GM23248 (cell line): ENCODE data around the gene ETF1. TPM values are rescaled to one million over a fixed set of nuclear protein-coding genes. Genes with fewer than 3 reads are reported as not detected.
A peak's percentile ranks its signal among the peaks of the same experiment; 100 is the strongest.

ENCODE experiments used
- DNase-seq: peaks from one replicate; pipeline ENCODE4 v3.0.0-alpha.2; 2015
- H2AFZ ChIP-seq: fragments of 200-600 bp; sonication (generic); 2 replicates; pipeline ENCODE4 v1.6.1; 2016; ENCODE audit warnings: antibody characterized with exemption
- H3F3A ChIP-seq: fragments of 200-600 bp; sonication (generic); 2 replicates; pipeline ENCODE4 v1.6.1; 2016; ENCODE audit warnings: mild to moderate bottlenecking, antibody characterized with exemption, mixed run types; ENCODE audit not compliant: insufficient read depth
- H3K27ac ChIP-seq: fragments of 200-600 bp; sonication (generic); 2 replicates; pipeline ENCODE4 v1.5.1; 2016; ENCODE audit warnings: mild to moderate bottlenecking
- H3K27me3 ChIP-seq: fragments of 200-600 bp; sonication (generic); replicated peaks from 2 replicates; pipeline ENCODE4 v1.6.1; 2016; ENCODE audit warnings: mild to moderate bottlenecking; ENCODE audit not compliant: insufficient read depth
- H3K36me3 ChIP-seq: fragments of 200-600 bp; sonication (generic); 2 replicates; pipeline ENCODE4 v1.6.1; 2016; ENCODE audit warnings: low read depth, mild to moderate bottlenecking
- H3K4me1 ChIP-seq: fragments of 200-600 bp; sonication (generic); 2 replicates; pipeline ENCODE4 v1.6.1; 2016; ENCODE audit warnings: mild to moderate bottlenecking; ENCODE audit not compliant: insufficient read depth
- H3K4me2 ChIP-seq: fragments of 200-600 bp; sonication (generic); one replicate; pipeline ENCODE4 v1.6.1; 2016; ENCODE audit warnings: mild to moderate bottlenecking; ENCODE audit not compliant: unreplicated experiment
- H3K4me3 ChIP-seq: fragments of 200-600 bp; sonication (generic); 2 replicates; pipeline ENCODE4 v1.5.1; 2016; ENCODE audit warnings: mild to moderate bottlenecking
- H3K79me2 ChIP-seq: fragments of 200-600 bp; sonication (generic); 2 replicates; pipeline ENCODE4 v1.6.1; 2016; ENCODE audit warnings: mild to moderate bottlenecking; ENCODE audit not compliant: insufficient read depth
- H3K9ac ChIP-seq: fragments of 200-600 bp; sonication (generic); 2 replicates; pipeline ENCODE4 v1.6.1; 2016; ENCODE audit warnings: mild to moderate bottlenecking
- H3K9me2 ChIP-seq: fragments of 200-600 bp; sonication (generic); 2 replicates; pipeline ENCODE4 v1.6.1; 2016; ENCODE audit warnings: mixed run types, mild to moderate bottlenecking, moderate library complexity; ENCODE audit not compliant: insufficient read depth
- H3K9me3 ChIP-seq: fragments of 200-600 bp; sonication (generic); one replicate; pipeline ENCODE4 v1.6.1; 2017; ENCODE audit warnings: low read depth
- H4K20me1 ChIP-seq: fragments of 200-600 bp; sonication (generic); 2 replicates; pipeline ENCODE4 v1.6.0; 2016; ENCODE audit not compliant: insufficient read depth
- EZH2 ChIP-seq: fragments of 200-600 bp; sonication (generic); IDR thresholded peaks from 2 replicates; pipeline ENCODE4 v1.6.1; 2018; ENCODE audit warnings: antibody characterized with exemption, mild to moderate bottlenecking; ENCODE audit not compliant: insufficient read depth, poor library complexity, severe bottlenecking
- EZH2phosphoT487 ChIP-seq: fragments of 200-600 bp; sonication (generic); IDR thresholded peaks from 2 replicates; pipeline ENCODE4 v1.6.1; 2018; ENCODE audit warnings: antibody characterized with exemption, moderate library complexity, mild to moderate bottlenecking, low read depth; ENCODE audit not compliant: insufficient read depth
- WGBS, 2 experiments: methylation state at CpG; one replicate each; pipeline ENCODE4 v1.1.6; 2015 to 2017; ENCODE audit warnings: low lambda C conversion rate in 2 of 2, low coverage in 1 of 2; ENCODE audit errors: missing lambda C conversion rate in 2 of 2; 5-methylcytosine and 5-hydroxymethylcytosine counted together
- in situ Hi-C: fragments of 300-500 bp; cut with MboI; formaldehyde crosslinking; loops from 2 replicates; pipeline ENCODE4 v1.15.0; 2020
- polyA plus RNA-seq: library from polyadenylated mRNA; unstranded; fragments of >200 nt; fragmentation: Nextera tagmentation; extraction: Ambion mirVana; gene quantifications from 2 replicates; pipeline ENCODE4 v1.2.1, GENCODE V29; 2016
- total RNA-seq: library from RNA; depleted of rRNA; stranded (reverse); fragments of >200 nt; shearing (Covaris generic); gene quantifications from 2 replicates; pipeline ENCODE4 v1.2.3, GENCODE V29; 2014

ETF1 gene
- total and polyA plus RNA-seq, 2 experiments from 2014 or later, result 74.1 to 124 TPM

- no peaks in the 10 kb centered on the region for H3K9me3 ChIP-seq
- H3K4me1 ChIP-seq, result peaks cover 27% of the 10 kb centered on the region
- no peaks in the 10 kb centered on the region for H3K36me3 ChIP-seq
- no peaks in the 10 kb centered on the region for H3K27me3 ChIP-seq
- 0 out of 2 replicates have a peak overlapping the region, but pooled peaks have one; percentile 22 for H3K27ac ChIP-seq
- TF ChIP-seq EZH2phosphoT487 (no peak), EZH2 (no peak)
- no peaks in the 10 kb centered on the region for H3K79me2 ChIP-seq
- no peak overlapping the region for H2AFZ ChIP-seq
- no peak overlapping the region for H3K4me3 ChIP-seq
- H3K9ac ChIP-seq, result no peak overlapping the region
- 38 to 43% methylated on average over 7 of the region's 7 CpGs for WGBS, 2 experiments
- H3K9me2 ChIP-seq, result no peaks in the 10 kb centered on the region
- H4K20me1 ChIP-seq, result no peaks in the 10 kb centered on the region
- in situ Hi-C loops, result no loop called here
- H3K4me2 ChIP-seq, result no peak overlapping the region
- H3F3A ChIP-seq, result peaks cover 9% of the 10 kb centered on the region; the same call in 1 of the 2 replicates
- DNase-seq, result peak; percentile 76
Measured at GRCh38 chr5:138495351-138495750, 47.7 kb downstream of the ETF1 start.

DNA sequence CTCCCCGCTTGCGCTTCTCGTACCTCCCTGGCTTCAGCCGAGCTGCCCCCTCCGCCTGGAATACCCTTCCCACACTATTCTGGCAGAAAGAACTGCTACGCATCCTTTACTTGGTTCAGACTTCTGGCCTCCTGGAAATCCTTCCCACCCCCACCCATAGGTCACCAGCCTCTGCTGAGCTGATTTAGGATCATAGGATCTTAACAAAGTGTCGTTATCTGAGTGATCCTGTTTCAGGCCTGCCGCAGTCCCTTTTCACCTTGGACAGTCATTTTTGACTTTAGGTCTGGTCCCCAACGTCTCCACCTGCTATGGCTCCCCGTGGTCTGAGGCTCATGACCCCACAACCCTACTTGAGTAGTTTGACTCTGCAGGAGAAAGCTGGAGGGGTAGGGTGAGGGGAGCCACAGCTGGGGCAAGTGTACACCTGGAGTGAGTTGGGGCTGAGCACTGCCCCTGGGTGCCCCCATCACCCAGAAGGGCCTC, 50.4 kb downstream of the ETF1 start:
- Histone ChIP-seq H3K79me2 (no peaks in the 10 kb centered on the region), H3K9me2 (no peaks in the 10 kb centered on the region), H3K9ac (peak overlapping the region; percentile 81), H3K9me3 (no peaks in the 10 kb centered on the region), H3K4me1 (peaks cover 40% of the 10 kb centered on the region), H2AFZ (peak overlapping the region; percentile 78), H3F3A (peaks cover 14% of the 10 kb centered on the region; the same call in 1 of the 2 replicates), H4K20me1 (no peaks in the 10 kb centered on the region), H3K27me3 (no peaks in the 10 kb centered on the region), H3K36me3 (no peaks in the 10 kb centered on the region), H3K4me3 (peak overlapping the region; percentile 77), H3K4me2 (peak overlapping the region; percentile 97), H3K27ac (no peak overlapping the region)
- TF ChIP-seq EZH2, result no peak
- no peak for TF ChIP-seq EZH2phosphoT487
- DNase-seq, result no peak
- in situ Hi-C loops, result no loop called here
- WGBS, 2 experiments, result 15 to 26% methylated on average over 10 of the region's 10 CpGs

DNA sequence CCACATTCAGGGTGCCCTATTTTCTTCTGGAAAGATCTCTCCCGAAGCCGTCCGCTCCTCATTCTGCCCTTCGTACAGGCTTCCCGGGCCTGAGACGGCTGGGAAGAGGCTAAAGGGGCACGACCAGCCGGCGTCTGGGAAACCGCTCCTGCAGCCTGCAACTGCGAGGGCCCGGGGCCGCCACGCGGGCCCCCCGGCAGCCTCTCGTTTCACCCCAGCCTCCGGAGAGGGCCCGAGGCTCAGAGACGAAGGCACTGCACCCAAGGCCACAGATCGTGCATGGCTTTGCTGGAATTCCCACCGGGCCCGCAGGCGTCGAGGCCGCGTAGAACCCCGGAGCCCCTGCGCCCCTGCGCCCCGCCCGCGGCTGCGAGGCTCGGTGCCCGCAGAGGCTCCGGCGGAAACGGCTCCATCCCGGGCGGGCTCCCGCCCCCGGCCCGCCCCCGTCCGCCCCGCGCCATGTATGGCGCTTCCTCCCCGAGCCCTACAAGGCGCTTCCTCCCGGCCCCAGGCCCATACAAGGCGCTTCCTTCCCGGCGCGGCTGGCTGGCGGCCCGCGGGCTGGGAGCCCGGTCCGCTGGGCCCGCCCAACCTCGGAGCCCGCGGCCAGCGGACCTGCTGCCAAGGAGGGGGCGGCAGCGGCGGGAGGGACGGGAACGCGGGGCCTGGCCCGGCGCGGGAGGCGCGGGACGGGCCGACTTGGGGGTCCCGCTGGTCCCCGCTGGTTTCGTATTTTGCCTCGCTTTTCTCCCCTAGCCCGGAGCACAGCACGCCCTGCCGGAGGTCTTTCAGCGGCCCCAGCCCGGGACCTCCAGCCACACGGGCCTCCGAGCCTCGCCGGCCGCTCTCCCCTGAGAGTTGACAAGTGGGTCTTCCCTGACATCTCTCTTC, 51.1 kb downstream of the ETF1 start:
- peak overlapping the region; percentile 97 for H3K4me2 ChIP-seq
- peaks cover 41% of the 10 kb centered on the region for H3K4me1 ChIP-seq
- peak; percentile 97 for DNase-seq
- TF ChIP-seq EZH2 (no peak), EZH2phosphoT487 (no peak)
- H2AFZ ChIP-seq, result peak overlapping the region; percentile 81
- H3K36me3 ChIP-seq, result no peaks in the 10 kb centered on the region
- H3K9ac ChIP-seq, result peak overlapping the region; percentile 81
- peaks cover 18% of the 10 kb centered on the region; the same call in 1 of the 2 replicates for H3F3A ChIP-seq
- in situ Hi-C loops, result no loop called here
- no peak overlapping the region for H3K27ac ChIP-seq
- no peaks in the 10 kb centered on the region for H4K20me1 ChIP-seq
- WGBS, 2 experiments, result 4 to 7% methylated on average over 41 to 64 of the region's 93 CpGs
- no peaks in the 10 kb centered on the region for H3K27me3 ChIP-seq
- H3K79me2 ChIP-seq, result no peaks in the 10 kb centered on the region
- no peaks in the 10 kb centered on the region for H3K9me3 ChIP-seq
- peak overlapping the region; percentile 77 for H3K4me3 ChIP-seq
- H3K9me2 ChIP-seq, result no peaks in the 10 kb centered on the region

GRCh38 chr5:138491284-138491648, 51.8 kb downstream of the ETF1 start:
- Histone ChIP-seq H3K9me2 (no peaks in the 10 kb centered on the region), H3K27me3 (no peaks in the 10 kb centered on the region), H3K9me3 (no peaks in the 10 kb centered on the region), H3F3A (peaks cover 23% of the 10 kb centered on the region; the same call in 1 of the 2 replicates), H3K9ac (peak overlapping the region; percentile 69), H3K4me2 (peak overlapping the region; percentile 75), H3K79me2 (no peaks in the 10 kb centered on the region), H3K4me1 (peaks cover 46% of the 10 kb centered on the region), H3K36me3 (no peaks in the 10 kb centered on the region), H3K4me3 (peak overlapping the region; percentile 77), H3K27ac (no peak overlapping the region), H2AFZ (peak overlapping the region; percentile 81), H4K20me1 (no peaks in the 10 kb centered on the region)
- no peak for DNase-seq
- TF ChIP-seq EZH2phosphoT487 (no peak), EZH2 (no peak)
- WGBS, 2 experiments, result 37 to 43% methylated on average over 11 of the region's 11 CpGs
- in situ Hi-C loops, result no loop called here
